Mucosa of gallbladder (tissue), 1 donor: ENCODE data around the gene HSPB8. TPM values are rescaled to one million over a fixed set of nuclear protein-coding genes. Genes with fewer than 3 reads are reported as not detected.
A peak's percentile ranks its signal among the peaks of the same experiment; 100 is the strongest.
"Not testable (repeated sequence)": the region's sequence is repeated elsewhere in the genome, so short reads cannot be mapped to it uniquely, and the experiment has no call there.

Experiments
- DNase-seq: peaks from one replicate; pipeline ENCODE4 v3.0.0-alpha.2; 2020; ENCODE audit warnings: low spot score
- total RNA-seq: library from RNA; stranded (reverse); gene quantifications from one replicate; pipeline ENCODE4 v1.2.1, GENCODE V29; 2021
- donor health status: DM: no; HTN: no; CAD: no.

HSPB8 gene
- total RNA-seq, 1 donor from 2014 or later: 58.1 TPM

GRCh38 chr12:119206348-119207062 is 27.8 kb downstream of the HSPB8 start:
- DNase-seq: no peak

- no peak for DNase-seq
Measured at GRCh38 chr12:119207063-119207560, 28.4 kb downstream of the HSPB8 start.

- DNase-seq: peak; percentile 44
Measured at GRCh38 chr12:119208626-119209061, 29.9 kb downstream of the HSPB8 start.

DNA sequence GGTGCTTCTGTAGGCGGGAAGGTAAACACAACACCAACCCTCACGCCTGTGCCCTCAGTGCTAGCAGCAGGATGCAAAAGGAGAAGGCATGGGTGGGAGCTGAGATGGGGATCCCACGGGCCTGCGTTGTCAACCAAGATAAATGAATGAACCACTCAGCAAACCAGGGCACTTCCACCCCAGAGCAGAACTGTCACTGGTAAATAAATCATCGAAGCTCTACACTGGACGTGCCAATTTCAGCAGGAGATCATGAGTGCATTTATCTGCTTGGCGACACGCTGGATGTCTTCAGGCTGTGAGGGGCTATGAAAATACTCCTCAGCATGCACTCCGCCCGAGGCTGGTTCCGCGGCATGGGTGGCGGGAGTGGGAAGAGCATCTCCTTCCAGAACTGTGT is 33.2 kb downstream of the HSPB8 start:
- no peak for DNase-seq

DNA sequence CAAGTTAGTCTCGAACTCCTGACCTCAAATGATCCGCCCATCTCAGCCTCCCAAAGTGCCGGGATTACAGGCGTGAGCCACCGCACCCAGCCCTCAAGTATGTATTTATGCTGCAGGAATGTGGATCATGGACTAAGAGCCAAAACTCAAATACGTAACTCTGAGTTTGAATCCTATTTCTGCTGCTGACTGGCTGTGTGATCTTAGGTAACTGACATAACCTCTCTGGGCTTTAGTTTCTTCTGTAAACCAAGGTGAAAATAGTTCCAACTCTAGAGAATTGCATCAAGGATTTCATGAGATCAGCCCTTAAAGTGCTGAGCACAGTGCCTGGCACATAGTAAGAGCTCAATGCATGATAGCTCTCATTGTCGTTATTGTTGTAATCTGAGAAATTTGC is 37.4 kb downstream of the HSPB8 start:
- DNase-seq: no peak

- DNase-seq: not testable (repeated sequence)
Measured at GRCh38 chr12:119218875-119219274, 40.1 kb downstream of the HSPB8 start.

DNA sequence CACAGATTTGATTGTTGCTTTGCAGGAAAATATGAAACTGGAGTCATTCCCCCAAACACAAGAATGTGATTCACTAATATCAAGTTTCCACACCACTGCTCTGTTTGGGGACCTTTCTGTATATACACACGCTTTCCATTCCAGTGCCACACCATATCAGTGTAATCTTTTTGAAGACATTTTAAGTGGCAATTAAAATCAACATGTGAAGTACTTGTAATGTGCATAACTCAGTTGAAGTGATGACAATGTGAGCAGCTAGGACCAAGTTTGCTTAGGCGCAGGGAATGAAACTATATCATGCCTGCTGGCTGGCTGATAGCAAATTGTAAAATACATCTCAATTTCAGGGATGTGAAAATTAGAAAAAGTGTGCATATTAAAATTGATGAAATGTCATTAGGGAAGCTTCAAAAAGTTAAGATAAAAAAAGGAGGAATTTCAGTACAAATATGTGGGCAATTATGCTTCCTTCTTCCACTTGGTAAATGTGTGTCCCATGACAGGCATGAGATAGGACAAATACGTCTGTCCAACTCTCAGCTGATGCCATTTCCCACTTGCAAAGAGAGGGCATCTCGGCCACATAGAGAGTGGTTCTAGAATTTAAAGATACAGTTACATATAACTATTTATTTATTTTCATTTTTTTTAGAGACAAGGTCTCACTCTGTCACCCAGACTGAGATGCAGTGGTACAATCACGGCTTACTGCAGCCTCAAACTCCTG is 43.7 kb downstream of the HSPB8 start:
- DNase-seq: no peak

GRCh38 chr12:119225454-119225853 is 46.7 kb downstream of the HSPB8 start:
- no peak for DNase-seq

GRCh38 chr12:119227292-119227691 is 48.6 kb downstream of the HSPB8 start:
- DNase-seq: no peak

DNA sequence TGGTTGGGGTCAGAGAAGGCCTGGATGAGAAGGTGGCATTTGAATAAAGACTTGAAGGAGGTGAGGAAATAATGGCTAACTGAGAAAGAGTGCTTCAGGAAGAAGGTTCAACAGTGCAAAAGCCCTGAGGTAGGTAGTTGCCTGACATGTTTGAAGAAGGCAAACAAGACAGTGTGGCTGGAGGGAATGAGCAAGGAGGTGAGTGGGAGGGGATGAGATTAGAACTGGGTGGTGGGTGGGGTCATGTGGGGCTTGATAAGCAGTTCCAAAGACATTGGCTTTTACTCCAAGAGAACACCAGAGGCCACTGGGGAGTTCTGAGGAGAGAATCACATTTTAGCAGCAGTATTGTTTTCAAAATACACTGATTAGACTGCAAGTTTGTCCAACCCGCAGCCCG is 50.5 kb downstream of the HSPB8 start:
- no peak for DNase-seq

DNA sequence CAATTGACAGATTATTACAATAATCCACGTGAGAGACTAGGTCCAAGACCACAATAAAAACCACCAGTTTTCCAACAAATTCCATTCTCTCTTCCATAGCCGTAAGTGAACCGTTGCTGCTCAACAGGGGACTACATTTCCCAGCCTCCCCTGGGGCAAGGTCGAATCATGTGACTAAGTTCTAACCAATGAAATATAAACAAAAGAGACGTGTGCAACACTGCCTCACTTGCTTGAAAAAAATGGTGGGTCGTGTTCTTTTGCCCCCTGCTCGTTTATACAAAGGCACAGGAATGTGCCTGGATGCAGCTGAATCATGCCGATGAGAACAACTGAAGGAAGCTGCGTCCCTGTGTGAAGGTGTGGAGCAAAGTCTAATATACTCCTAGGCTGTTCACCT is 51.1 kb downstream of the HSPB8 start:
- DNase-seq: peak; percentile 20

DNA sequence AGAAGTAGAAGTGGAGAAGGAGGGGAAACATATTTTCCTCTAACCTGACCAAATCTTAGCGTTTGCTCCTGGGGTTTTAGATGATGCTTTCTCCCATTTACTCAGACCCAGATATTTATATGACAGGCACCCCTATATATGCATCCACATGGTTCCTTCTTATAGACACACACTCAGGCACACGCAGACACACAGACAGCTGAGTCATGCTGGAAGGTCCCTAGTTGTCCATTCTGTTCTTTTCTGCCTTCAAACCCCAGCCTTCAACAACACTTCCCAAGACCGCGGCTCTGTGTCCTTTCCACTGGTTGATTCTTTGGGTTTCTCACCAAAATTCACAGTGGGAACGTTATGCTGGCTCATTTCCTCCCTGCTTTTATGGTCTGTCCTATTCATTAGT is 52.1 kb downstream of the HSPB8 start:
- no peak for DNase-seq

GRCh38 chr12:119231774-119232173 is 53.0 kb downstream of the HSPB8 start:
- no peak for DNase-seq

GRCh38 chr12:119235197-119235751 is 56.5 kb downstream of the HSPB8 start:
- no peak for DNase-seq

- no peak for DNase-seq
Measured at GRCh38 chr12:119236372-119236771, 57.6 kb downstream of the HSPB8 start.

GRCh38 chr12:119239040-119239439 is 60.3 kb downstream of the HSPB8 start:
- DNase-seq: no peak

- DNase-seq: no peak
Measured at GRCh38 chr12:119241049-119241448, 62.3 kb downstream of the HSPB8 start.

DNA sequence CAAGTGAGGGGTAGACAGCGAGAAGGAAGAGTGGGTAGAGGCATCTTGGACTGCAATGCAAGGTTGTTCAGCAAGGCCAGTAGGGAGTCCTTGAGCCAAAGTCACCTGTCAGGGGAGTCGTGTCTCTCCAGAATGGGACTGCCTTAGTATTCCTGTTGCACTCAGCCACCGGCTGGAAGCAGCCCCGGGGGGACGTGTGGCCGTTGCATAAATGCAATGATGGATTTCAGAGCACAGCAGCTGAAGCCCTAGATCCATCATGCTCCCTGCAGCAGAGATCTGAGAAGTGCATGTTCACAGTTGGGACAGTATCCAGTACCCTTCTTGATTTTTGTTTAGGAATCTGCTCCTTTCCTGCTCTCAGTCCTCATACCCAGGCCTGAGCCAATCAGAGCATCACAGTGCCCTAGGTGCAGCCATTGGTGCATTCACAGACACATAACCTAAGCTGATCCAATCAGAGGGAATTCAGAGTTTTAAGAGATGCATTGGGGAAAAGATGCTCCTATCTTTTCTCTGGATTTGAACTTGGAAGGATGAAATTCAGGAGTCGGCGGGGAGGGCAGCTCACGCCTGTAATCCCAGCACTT is 62.9 kb downstream of the HSPB8 start:
- no peak for DNase-seq
